Chondrocyte (in vitro differentiated cells): Measurements from ENCODE around the gene CASZ1. TPM values are rescaled to one million over a fixed set of nuclear protein-coding genes. Genes with fewer than 3 reads are reported as not detected.

Experiments
- DNase-seq: peaks from one replicate; pipeline ENCODE4 v3.0.0; 2021; ENCODE audit warnings: mixed read lengths, low spot score
- H3K27ac Mint-ChIP-seq: one replicate; pipeline ENCODE4 v1.8.0; 2021; ENCODE audit warnings: mild to moderate bottlenecking, moderate library complexity, mixed read lengths; ENCODE audit not compliant: unreplicated experiment
- H3K27me3 Mint-ChIP-seq: 2 replicates; pipeline ENCODE4 v1.8.0; 2021; ENCODE audit warnings: low read depth, mixed read lengths
- H3K36me3 Mint-ChIP-seq: 2 replicates; pipeline ENCODE4 v1.8.0; 2021; ENCODE audit warnings: low read depth, mixed read lengths
- H3K4me1 Mint-ChIP-seq: 2 replicates; pipeline ENCODE4 v1.8.0; 2021; ENCODE audit warnings: low read depth, mild to moderate bottlenecking, mixed read lengths
- H3K4me3 Mint-ChIP-seq: one replicate; pipeline ENCODE4 v1.8.0; 2021; ENCODE audit warnings: mild to moderate bottlenecking, moderate library complexity, mixed read lengths; ENCODE audit not compliant: unreplicated experiment
- H3K9me3 Mint-ChIP-seq: 2 replicates; pipeline ENCODE4 v1.8.0; 2021; ENCODE audit warnings: low read depth, mixed read lengths
- total RNA-seq: library from RNA; stranded (reverse); gene quantifications from 3 replicates; pipeline ENCODE4 v1.2.1, GENCODE V29; 2021
- TF ChIP-seq, protein P1 (sequence below): fragments of 200-600 bp; sonication (generic); IDR thresholded peaks from 2 replicates; pipeline ENCODE4 v1.5.0; 2021; ENCODE audit warnings: antibody characterized with exemption, mild to moderate bottlenecking, moderate library complexity

CASZ1 gene
- total RNA-seq, 1 donor from 2014 or later = 4.1 TPM

GRCh38 chr1:10685196-10685807, 111.1 kb downstream of the CASZ1 start:
- Mint-ChIP-seq H3K27me3 (peaks cover 4% of the 10 kb centered on the region), H3K36me3 (no peaks in the 10 kb centered on the region), H3K4me1 (peaks cover 9% of the 10 kb centered on the region), H3K9me3 (no peaks in the 10 kb centered on the region), H3K4me3 (no peak overlapping the region), H3K27ac (no peak overlapping the region)
- TF ChIP-seq, protein P1, sequence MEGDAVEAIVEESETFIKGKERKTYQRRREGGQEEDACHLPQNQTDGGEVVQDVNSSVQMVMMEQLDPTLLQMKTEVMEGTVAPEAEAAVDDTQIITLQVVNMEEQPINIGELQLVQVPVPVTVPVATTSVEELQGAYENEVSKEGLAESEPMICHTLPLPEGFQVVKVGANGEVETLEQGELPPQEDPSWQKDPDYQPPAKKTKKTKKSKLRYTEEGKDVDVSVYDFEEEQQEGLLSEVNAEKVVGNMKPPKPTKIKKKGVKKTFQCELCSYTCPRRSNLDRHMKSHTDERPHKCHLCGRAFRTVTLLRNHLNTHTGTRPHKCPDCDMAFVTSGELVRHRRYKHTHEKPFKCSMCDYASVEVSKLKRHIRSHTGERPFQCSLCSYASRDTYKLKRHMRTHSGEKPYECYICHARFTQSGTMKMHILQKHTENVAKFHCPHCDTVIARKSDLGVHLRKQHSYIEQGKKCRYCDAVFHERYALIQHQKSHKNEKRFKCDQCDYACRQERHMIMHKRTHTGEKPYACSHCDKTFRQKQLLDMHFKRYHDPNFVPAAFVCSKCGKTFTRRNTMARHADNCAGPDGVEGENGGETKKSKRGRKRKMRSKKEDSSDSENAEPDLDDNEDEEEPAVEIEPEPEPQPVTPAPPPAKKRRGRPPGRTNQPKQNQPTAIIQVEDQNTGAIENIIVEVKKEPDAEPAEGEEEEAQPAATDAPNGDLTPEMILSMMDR = no peak
- no peak for DNase-seq

DNA sequence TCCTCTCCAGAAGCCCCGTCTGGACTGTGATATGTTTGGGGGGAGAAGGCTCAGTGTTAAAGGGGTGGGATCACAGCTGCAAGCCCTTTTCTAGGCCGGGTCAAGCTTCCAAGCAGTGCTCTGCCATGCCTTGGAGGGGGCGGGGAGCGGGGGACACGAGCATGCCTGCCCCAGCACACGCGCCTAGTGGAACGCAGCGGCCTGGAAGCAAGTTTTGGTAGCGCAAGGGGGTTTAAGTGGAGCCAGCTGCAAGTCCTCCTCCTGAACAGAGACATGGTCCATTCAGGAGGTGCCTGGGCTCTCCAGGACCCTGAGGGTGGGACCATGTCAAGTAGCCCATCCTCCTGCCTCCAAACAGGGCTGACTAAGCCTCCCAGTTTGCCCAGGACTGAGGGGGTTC, 112.2 kb downstream of the CASZ1 start:
- H3K9me3 Mint-ChIP-seq = no peaks in the 10 kb centered on the region
- H3K36me3 Mint-ChIP-seq = no peaks in the 10 kb centered on the region
- no peak overlapping the region for H3K27ac Mint-ChIP-seq
- DNase-seq = no peak
- TF ChIP-seq, protein P1 = no peak
- no peak overlapping the region for H3K4me3 Mint-ChIP-seq
- H3K4me1 Mint-ChIP-seq = peaks cover 9% of the 10 kb centered on the region
- peaks cover 2% of the 10 kb centered on the region for H3K27me3 Mint-ChIP-seq

GRCh38 chr1:10682449-10683309, 113.8 kb downstream of the CASZ1 start:
- no peak overlapping the region for H3K4me3 Mint-ChIP-seq
- H3K4me1 Mint-ChIP-seq = peaks cover 6% of the 10 kb centered on the region
- no peaks in the 10 kb centered on the region for H3K9me3 Mint-ChIP-seq
- DNase-seq = no peak
- H3K36me3 Mint-ChIP-seq = no peaks in the 10 kb centered on the region
- TF ChIP-seq, protein P1 = no peak
- H3K27me3 Mint-ChIP-seq = peaks cover 2% of the 10 kb centered on the region
- no peak overlapping the region for H3K27ac Mint-ChIP-seq

DNA sequence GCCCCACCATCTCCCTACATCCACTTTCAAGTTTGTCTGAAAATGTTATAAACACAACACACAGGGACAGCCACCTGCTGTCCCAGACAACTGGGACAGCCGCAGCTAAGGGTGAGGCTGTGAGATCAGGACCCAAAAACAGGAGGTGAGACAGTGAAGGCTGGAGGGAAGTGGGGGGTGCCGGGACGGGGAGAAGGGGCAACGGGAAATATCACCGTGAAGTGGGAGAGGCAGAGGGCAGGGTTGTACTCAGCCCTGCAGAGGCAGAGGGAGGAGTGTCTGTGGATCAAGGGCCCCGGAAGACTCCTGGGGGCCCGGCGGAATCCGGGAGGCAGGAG, 114.4 kb downstream of the CASZ1 start:
- H3K4me1 Mint-ChIP-seq = peaks cover 3% of the 10 kb centered on the region
- H3K27me3 Mint-ChIP-seq = peaks cover 2% of the 10 kb centered on the region
- DNase-seq = no peak
- no peak overlapping the region for H3K27ac Mint-ChIP-seq
- TF ChIP-seq, protein P1 = no peak
- H3K9me3 Mint-ChIP-seq = no peaks in the 10 kb centered on the region
- H3K36me3 Mint-ChIP-seq = no peaks in the 10 kb centered on the region
- no peak overlapping the region for H3K4me3 Mint-ChIP-seq

- Mint-ChIP-seq H3K4me1 (peaks cover 3% of the 10 kb centered on the region), H3K27me3 (peaks cover 2% of the 10 kb centered on the region), H3K36me3 (no peaks in the 10 kb centered on the region), H3K9me3 (no peaks in the 10 kb centered on the region), H3K27ac (no peak overlapping the region), H3K4me3 (no peak overlapping the region)
- TF ChIP-seq, protein P1 = no peak
- DNase-seq = no peak
Measured at GRCh38 chr1:10681296-10682107, 114.9 kb downstream of the CASZ1 start.
